ENCODE measurements around the gene SERTAD2.

Gene SERTAD2

DNA sequence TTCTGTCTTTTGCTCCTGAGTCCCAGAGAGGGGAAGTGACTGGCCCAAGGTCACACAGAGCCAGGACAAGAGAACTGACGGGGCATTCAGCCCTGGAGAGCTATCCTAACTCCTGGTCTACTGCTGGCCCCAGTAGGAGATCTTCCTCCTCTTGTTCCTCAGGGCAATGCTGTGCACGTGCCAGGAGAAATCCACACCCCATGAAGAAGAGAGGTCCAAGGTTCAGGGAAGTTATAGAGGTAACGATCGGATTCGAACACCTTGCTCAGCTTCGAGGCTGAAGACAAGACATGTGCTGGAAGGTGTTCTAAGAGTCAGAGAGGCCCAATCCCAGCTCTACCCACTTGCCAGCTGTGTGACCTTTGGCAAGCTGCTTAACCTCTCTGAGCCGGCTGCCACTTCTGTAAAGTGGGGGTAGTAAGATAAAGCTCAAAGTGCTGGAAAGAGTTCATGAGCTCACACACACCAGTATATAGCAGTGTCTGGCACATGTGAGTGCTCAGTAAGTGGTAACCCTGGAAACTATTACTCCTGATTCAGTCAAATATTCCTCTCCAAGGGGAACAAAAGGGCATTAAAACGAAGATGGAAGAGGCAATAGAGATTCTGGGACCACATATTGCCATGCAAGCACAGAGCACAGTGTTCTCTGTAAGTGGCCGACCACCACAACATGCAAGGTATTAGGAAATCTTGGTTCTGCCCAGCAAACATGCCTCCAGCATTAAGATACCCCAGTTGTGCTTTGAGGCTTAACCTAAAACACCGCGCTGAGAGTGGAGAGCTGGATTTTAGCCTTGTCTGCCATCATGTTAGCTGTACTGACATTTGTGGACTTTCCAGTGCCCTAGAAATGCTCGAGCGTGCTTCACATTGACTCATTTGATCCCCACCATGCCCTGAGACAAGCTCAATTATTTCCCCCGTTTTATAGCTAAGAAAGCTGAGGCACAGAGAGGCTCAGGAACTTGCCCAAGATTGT is 25.6 kb downstream of the SERTAD2 start:
- peak; percentile 9 for DNase-seq

DNA sequence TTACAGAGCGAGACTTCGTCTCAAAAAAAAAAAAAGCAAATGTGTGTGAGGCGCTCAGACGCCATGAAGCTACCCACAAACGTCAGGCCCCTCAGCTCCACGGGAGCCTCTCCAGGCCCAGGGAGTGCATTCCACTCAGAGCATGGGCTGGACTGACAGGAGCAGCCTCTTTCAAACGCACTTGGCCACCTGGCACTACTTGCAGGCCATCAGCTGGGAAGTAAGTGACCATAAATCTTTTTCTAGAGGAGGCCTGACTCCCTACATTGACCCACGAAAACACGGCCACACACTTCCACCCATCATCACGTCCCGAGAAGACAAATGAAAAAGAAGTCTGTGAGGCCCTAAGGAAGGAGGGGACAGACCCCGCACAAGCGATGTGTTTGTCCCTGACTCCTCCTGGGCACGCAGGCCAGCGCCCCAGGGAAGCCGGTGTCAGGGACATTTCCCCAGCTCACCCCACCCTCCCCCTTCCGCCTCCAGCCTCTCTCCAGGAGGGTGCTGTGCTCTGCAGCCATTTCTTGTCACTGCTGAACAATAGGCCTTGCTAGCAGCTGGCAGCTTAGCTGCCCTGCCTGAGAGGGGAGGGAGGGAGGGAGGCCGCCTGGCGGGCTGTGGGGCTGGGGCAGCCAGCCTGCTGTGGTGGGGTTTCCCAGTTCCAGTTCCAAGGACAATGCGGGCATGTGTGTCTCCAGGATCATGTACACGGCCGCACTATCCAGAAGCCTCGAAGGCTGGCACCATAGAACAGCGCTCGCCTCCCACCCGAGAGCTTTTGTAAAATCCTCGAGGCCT is 26.6 kb downstream of the SERTAD2 start:
- DNase-seq = peak; percentile 84

DNA sequence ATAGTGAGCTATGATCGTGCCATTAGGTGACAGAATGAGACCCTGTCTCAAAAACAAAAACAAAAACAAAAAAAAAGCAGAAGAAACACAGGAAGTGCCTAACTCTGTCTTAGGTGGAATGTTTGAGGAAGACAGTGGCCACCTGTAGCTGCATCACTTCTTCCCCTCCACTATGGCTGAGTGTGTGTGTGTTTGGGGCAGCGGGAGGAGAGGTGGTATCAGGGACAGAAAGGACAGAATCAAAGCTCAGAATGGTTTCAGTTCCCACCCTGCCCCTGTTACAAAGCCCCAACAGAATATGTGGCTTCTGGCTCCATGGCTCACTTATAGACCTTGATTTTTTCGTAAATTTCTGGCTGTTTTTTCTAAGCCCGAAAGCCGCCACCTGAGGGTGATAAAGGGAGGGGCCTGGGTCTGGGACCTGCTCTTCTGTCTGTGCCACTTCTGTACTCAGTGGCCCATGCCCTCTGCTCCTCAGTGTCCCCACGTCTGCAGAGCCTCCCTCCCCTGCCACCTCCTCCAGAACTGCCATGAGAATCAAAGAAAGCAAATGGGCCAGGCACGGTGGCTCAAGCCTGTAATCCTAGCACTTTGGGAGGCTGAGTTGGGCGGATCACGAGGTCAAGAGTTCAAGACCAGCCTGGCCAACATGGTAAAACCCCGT is 27.4 kb downstream of the SERTAD2 start:
- peak; percentile 7 for DNase-seq

DNA sequence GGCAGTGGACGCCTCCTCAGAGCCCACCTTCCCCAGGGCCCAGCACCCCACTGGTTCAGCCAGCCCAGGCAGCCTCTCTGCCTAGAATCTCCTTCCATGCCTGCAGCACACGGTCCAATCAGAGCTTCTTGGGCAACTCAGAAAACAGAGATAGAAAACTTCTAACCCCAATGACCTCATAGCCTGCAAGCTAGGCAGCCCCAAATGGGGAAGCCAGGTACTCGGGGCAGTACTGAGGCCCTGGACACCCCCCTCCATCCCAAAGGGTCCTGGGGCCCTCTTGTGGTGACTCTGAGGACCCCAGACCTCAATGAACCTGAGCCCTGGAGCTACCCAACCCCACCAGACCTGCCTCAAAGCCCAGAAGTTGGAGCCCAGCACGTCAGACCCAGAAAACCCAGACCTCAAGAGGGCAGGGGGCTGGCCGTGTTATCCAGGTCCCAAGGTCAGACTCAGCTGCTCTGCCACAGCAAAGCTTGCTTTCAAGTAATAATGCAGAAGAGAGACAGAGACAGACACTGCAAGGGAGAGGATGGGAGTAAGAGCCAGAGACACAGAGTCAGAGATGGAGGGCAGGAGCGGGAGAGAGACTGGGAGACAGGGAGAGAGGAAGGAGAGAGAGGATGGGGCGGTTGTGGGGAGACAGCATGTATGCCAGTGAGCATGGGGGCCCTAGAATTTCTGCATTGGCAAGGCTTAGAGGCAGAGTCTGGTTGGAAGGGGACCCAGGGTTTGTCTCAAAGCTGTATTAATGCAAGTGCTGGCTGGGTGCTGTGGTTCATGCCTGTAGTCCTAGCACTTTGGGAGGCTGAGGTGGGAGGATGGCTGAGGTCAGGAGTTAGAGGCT is 28.2 kb downstream of the SERTAD2 start:
- no peak for DNase-seq

DNA sequence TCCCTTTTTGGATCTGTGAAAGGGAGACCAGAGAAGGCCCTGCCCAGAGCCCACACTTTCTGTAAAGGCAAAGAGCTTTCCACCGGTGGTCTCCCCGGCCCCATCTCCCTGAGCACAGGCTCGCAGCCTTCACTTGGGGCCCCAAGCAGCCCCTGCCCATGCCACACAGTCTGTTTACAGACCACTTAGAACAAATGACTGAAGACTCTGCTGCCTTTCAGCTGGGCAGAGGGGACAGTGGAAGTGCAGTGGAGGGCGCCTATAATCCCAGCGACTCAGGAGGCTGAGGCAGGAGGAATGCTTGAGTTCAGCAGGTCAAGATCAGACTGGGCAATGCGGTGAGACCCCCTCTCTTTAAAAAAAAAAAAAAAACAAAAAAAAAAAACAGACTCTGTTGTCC is 28.9 kb downstream of the SERTAD2 start:
- no peak for DNase-seq

DNA sequence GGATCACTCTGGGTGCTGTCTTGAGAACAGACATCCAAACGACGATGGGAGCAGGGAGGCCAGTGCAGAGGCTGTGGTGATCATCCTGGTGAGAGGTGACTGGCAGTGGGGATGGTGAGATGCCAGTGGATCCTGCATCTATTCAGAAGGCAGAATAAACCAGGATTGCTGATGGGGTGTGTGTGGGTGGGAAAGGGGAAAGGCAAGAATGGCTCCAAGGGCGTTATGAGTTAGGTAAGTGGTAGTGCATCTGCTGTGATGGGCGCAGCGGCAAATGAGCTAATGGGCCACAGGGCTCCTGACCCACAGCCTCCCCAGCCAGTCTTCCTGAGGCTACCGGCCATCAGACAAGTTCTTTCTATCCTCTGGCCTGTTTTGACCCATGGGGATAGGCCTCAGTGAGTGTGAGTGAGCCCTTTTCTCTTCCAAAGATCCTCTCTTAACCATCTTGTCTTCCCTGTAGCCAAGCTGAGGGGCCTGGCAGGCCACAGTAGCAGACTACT is 29.6 kb downstream of the SERTAD2 start:
- DNase-seq = no peak

DNA sequence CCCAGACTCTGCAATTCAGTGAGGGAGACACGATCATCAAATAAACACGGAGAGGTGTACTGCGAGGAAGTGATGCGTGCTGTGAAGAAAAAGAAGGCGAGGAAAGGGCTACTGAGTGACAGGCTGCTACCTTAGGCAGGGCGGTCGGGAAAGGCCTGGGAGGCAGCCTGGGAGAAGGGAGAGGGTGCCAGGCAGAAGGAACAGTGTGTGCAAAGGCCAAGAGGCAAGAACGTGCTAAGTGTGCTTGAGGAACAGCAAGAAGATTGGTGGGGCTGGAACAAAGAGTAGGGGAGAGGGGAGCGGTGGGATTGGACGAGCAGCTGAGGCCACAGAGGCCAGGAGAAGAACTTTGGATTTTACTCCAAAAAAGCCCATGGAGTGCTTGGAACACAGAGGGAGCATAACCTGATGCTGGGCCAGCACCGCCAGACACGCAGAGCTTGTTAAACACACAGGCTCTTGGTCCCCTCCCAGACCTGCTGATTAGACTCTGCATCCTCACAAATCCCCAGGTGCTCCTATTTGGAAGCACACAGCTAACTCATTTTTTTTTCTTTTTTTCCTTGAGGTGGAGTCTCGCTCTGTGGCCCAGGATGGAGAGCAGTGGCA is 30.4 kb downstream of the SERTAD2 start:
- peak; percentile 3 for DNase-seq

DNA sequence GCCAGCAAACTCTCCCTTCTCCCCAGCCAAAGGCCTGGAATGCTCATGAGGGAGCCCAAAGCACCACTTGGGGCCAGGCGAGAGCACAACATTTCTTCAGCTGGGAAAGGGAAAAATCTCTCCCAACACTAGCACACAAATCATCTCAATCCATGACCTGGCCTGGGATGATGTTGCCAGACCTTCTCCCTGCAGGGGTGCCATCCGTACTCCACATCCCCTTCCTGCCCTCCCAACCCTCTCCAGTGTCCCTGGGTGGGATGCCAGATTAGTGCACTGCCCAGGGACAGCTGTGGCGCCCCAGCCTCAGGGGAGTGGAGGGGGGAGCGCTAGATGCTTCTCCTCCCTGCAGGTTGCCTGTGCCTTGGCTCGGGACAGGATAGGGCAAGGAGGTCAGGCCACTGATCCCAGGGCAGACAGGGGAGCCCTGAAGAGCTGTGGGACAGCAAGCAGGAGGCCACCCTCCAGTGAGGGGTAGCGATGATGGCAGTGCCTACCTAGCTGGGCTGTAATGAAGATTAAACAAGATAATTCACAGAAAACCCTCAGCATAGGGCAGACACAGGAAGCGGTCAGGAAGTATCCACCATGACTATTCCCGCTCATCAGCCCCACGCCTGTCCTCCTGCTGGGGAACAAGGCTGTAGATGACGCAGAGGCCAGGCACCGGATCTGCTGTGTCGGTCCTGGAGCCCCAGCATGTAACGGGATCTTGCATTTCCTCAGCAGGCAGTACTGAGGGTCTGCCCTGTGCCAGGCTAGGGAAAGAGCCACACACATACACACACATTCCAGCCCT is 31.1 kb downstream of the SERTAD2 start:
- DNase-seq = peak; percentile 48

DNA sequence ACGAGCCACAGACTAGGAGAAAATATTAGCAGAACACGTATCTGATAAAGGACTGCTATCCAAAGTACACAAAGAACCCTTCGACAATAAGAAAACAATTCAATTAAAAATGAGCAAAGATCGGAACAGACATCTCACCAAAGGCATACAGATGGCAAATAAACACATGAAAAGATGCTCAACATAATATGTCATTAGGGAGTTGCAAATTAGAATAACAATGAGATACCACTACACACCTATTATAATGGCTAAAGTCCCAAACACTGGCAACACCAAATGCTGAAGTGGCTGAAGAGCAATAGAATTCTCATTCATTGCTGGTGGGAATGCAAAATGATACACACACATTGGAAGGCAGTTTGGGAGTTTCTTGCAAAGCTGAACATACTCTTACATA is 33.1 kb downstream of the SERTAD2 start:
- DNase-seq = no peak

DNA sequence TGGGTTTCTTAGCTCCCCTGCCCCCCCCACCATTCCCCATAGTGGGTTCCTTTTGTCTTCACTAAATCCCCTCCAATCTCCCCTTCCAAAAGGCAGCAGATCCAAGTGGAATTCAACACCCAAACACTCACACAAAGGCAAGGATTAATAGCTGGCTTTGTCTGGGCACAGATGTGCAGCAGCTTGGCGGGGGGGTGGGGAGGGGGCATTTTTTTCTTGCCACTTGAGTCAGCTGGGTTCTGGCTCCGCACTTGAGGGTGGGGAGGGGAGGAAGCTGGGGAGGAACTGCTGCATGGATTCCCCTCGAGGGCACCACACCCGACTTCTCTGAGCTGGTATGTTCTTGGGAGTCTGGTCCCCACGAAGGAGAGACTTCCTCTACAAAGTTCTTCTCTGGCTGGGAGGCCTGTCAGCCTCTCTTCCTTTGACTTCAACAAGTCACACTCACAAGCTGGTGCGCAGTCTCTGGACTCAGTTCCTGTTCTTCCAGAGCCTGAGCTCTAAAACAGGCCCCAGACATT is 36.0 kb downstream of the SERTAD2 start:
- DNase-seq = peak; percentile 63

DNA sequence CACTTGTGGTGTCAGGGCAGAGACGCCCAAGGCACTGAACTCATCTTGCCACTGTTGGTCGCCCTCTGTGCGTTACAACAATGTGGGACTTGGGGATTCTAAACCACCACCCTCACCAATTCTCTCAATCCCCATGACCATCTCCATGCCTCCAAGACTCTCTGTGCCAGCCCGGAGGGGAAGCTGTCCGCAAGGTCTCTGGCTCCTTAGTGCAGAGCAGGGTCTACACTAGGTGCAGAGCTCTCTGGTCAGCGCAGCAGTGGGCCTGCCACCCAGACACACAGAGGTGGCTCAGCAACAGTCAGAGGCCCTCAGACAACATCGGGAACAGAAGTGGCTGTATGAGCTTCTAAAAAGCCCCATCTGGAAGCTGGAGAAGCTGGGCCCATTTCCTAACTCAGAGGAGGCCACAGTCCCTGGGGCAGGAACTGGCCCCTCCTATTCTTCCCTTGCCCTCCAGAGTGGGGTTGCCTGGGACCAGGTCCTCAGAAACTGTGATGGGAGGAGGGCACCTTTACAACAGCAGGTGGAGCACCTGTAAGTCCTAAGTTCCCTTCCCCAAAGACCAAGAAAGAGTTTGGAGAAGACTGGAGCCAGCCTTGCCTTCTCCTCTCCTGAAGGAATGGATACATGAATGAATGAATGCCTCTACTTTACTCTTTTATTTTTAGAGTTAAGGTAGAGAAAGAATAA is 37.7 kb downstream of the SERTAD2 start:
- no peak for DNase-seq

DNA sequence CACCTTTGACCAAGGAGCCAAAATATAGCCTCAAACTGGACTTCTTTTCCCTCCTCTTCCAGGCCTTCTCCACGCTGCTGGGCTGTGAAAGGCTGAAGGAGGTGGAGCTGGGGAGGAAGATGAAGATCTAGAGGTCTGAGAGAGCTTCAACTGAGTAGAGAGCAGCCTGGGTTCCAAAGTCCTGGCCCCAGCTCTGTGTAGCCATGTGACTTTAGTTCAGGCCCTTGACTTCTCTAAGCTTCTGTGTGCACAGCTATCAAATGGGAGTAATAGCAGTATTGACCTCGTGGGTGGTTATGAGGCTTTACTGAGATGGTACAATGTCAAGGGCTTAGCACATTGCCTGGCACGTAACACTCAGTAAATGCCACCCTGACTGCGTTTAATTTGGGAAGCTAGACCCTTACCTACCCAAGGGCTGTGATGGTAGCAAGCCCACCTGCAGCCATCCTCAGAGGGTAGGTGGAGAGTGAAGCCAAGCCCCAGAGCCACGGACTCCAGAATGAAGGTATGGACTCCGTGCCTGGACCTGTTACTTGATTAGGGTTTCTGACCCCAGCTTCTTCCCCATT is 38.4 kb downstream of the SERTAD2 start:
- DNase-seq = no peak

DNA sequence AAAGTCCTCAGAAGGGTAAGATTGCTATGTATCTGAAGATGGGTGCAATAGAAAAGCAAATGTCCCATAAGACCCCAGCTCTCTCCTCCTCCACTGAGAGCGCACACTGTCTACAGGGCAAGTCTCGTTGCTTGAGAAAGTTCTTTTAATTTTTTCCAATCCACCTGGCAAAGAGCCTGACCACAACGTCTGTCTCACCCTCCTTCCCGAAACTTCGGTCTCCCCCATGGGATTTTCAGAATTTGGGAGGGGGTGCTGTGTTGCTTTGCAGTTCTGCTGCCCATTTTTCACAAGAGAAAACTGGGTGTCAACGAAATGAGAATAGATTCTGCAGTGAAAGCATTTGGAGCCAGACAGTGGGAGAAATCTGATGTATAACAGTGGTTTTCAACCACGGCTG is 40.4 kb downstream of the SERTAD2 start:
- no peak for DNase-seq

DNA sequence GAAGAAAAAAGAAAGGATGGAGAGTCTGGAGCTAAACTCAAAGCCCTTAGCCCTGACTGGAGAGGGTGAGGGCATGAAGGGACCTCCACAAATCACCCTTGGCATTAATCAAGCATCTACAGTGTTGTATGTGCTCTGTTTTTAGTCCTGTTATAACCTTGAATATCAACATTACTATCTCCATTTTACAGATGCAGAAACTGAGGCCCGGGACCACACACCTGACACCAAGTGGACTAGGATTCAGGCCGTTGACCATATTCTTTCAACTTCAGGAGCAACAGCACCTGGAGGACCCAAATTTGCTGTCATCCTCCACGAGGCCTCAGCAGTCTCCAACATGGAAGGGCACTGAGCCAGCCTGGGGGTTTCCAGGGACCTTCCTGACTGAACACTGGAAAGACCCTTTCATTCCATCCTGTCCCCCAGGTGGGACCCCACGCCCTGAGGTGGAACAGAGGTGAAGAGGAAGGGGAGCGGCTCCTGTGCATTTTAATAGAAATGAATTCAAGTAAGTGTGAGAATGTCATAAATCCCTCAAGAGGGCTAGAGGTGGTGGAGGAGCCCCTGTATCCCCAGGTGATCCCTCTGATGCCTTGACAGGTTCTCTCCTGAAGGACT is 41.0 kb downstream of the SERTAD2 start:
- no peak for DNase-seq

DNA sequence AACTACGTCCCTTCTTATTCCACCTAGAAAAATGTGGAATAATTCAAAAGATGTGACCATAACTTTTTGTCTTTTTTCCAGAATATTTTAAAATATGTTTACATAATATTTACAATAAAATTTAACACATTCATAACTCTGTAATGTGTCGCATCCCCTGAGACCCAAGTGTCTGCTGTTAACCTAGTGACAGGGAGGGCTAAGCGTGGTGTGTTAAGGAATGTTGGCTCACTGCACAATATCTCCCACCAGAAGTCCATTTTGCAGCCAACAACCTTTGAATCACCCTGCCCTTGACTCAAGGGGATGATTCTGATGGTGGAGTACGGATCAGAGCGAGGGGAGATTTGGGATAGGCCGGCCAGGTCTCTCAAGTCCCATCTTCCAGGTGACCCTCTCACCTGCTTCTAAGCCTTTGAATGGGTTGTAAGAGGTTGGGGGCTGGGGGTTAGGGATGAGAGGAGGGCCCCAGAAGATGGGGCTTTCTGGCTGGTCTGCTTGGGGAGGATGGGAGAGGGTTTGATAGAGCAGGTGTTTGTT is 43.3 kb downstream of the SERTAD2 start:
- no peak for DNase-seq

DNA sequence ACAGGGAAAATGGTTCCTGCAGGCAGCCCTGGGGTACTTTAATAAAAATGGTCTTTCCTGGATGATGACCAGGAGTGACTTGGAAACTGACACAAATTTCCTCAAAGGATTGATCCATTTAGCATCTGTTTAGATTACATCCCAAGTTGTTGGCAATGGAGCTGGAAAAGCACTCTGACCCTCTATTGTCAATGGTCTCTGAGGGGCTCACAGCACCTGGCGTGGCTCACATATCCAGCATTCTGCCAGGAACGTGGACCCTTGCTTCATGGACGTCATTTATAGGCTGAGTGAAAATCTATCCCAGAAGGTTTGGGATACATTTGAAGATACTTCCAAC is 43.8 kb downstream of the SERTAD2 start:
- no peak for DNase-seq

DNA sequence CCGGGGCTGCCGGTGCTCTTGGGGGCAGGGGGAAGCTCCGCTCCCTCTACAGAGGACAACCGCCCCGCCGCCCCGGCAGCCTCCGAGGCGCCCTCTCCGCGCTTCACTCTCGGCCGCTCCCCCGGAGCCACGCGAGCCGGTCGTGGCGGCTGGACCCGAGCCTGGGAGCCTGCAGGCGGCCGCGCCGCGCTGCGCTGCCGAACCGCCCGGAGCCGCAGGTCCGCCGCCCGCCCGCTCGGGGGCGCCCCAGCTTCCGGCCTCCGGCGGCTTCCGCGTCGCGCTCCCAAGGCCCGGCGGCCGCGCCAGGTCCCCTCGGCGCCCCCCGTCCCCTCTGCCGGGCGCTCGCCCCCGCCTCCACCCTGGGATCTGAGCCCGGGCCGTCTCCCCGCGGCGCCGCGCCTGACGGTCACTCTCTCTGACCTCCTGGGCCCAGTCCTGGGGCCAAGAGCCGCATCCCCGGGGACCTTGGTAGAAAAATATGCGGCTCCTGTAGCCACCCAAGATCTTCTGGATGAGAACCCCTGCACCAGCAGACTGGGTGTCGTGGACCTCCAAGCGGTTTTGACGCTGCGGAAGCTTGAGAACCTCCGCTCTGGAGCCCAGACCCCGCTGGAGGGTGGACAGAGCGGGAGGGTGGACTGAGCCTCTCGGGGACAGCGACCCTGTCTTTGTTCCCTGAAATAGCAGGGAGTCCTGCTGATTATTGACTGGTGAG is 44.3 kb downstream of the SERTAD2 start:
- DNase-seq = peak; percentile 79

DNA sequence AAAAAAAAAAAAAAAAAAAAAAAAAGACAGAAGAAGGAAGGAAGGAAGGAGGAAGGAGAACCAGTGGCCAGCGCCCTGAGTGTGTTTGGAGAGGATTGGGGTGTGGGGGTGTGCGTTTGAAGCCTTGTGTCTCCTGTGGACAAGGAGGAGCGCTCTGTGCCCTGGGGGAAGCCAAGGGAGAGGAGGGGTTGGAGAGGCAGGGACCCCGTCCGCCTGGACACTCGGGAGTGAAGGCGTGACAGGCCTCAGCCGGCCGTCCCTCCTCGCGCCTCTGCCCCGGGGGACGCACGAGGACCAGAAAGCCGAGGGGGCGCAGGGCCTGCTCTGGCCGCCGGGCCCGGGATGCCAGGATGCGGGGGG is 44.9 kb downstream of the SERTAD2 start:
- DNase-seq = peak; percentile 68
